HepG2 (cell line): ENCODE data around the gene NEU1. TPM values are rescaled to one million over a fixed set of nuclear protein-coding genes. Genes with fewer than 3 reads are reported as not detected.

Experiments
- HNF4G ChIP-seq, 2 experiments: sonication (generic) in 1 of 2; formaldehyde crosslinking in 1 of 2; IDR thresholded peaks; 2 replicates each; pipeline versions ENCODE4 v1.4.0 to v1.6.1; 2011 to 2020; ENCODE audit warnings: borderline replicate concordance in 2 of 2, low read depth in 2 of 2, mild to moderate bottlenecking in 2 of 2, low read length in 1 of 2, missing genetic modification reagents in 1 of 2, moderate library complexity in 1 of 2
- PHB2 ChIP-seq: fragments of 450-650 bp; IDR thresholded peaks from 2 replicates; pipeline ENCODE4 v1.6.1; 2018; ENCODE audit not compliant: partially characterized antibody
- SP1 ChIP-seq, 2 experiments: fragments of 450-650 bp in 1 of 2; sonication (generic) in 1 of 2; formaldehyde crosslinking in 1 of 2; IDR thresholded peaks; 2 replicates each; pipeline versions ENCODE4 v1.4.0 to v1.6.1; 2016 to 2020; ENCODE audit warnings: missing genetic modification reagents in 1 of 2
- THAP11 ChIP-seq: IDR thresholded peaks from 2 replicates; pipeline ENCODE4 v1.6.1; 2016; ENCODE audit warnings: missing biosample characterization, missing genetic modification reagents
- TRAFD1 ChIP-seq: sonication (generic); formaldehyde crosslinking; IDR thresholded peaks from 2 replicates; pipeline ENCODE4 v1.5.1; 2020; ENCODE audit warnings: missing genetic modification reagents, mild to moderate bottlenecking, borderline replicate concordance
- TSC22D2 ChIP-seq: sonication (generic); formaldehyde crosslinking; IDR thresholded peaks from 2 replicates; pipeline ENCODE4 v1.5.1; 2020; ENCODE audit warnings: missing genetic modification reagents, mild to moderate bottlenecking, borderline replicate concordance
- YEATS2 ChIP-seq: sonication (generic); formaldehyde crosslinking; IDR thresholded peaks from 2 replicates; pipeline ENCODE4 v1.4.0; 2020; ENCODE audit warnings: missing genetic modification reagents, borderline replicate concordance
- ZFP37 ChIP-seq: sonication (generic); formaldehyde crosslinking; IDR thresholded peaks from 2 replicates; pipeline ENCODE4 v1.4.0; 2020; ENCODE audit warnings: missing genetic modification reagents, borderline replicate concordance
- ZHX2 ChIP-seq, 2 experiments: sonication (generic) in 1 of 2; formaldehyde crosslinking in 1 of 2; IDR thresholded peaks; 2 replicates each; pipeline versions ENCODE4 v1.6.1 to v1.9.0; 2014 to 2022; ENCODE audit warnings: antibody characterized with exemption in 1 of 2, borderline replicate concordance in 1 of 2, inconsistent platforms in 1 of 2, low read depth in 1 of 2, missing genetic modification reagents in 1 of 2
- ZNF207 ChIP-seq: fragments of 450-650 bp; IDR thresholded peaks from 2 replicates; pipeline ENCODE4 v1.6.1; 2016; ENCODE audit warnings: antibody characterized with exemption, borderline replicate concordance
- ZNF563 ChIP-seq: sonication (generic); formaldehyde crosslinking; IDR thresholded peaks from 2 replicates; pipeline ENCODE4 v1.8.0; 2022; ENCODE audit warnings: mild to moderate bottlenecking, moderate library complexity, missing genetic modification reagents
- ZNF564 ChIP-seq: sonication (generic); formaldehyde crosslinking; IDR thresholded peaks from 2 replicates; pipeline ENCODE4 v1.8.1; 2023; ENCODE audit warnings: mild to moderate bottlenecking, missing genetic modification reagents
- ZNF674 ChIP-seq: sonication (generic); formaldehyde crosslinking; IDR thresholded peaks from 2 replicates; pipeline ENCODE4 v1.5.0; 2020; ENCODE audit warnings: low read depth, mild to moderate bottlenecking, missing genetic modification reagents
- ZNF724P ChIP-seq: sonication (generic); formaldehyde crosslinking; IDR thresholded peaks from 2 replicates; pipeline ENCODE4 v1.8.0; 2022; ENCODE audit warnings: missing genetic modification reagents, borderline replicate concordance
- polyA plus RNA-seq, 8 experiments: library from polyadenylated mRNA; depleted of rRNA in 3 of 8; stranded (reverse) in 7 of 8; unstranded in 1 of 8; fragments of >200 nt; fragmentation: Illumina TruSeq in 4 of 8; extraction: Trizol in 4 of 8; gene quantifications; 2 replicates each; pipeline versions ENCODE4 v1.2.1 to v1.2.3, GENCODE V29; 2011 to 2016; ENCODE audit warnings: low read depth in 4 of 8, missing spikeins in 1 of 8, mixed read lengths in 1 of 8; ENCODE audit not compliant: insufficient read depth in 1 of 8
- total RNA-seq, 5 experiments: library from RNA; depleted of rRNA; stranded (reverse); fragments of >200 nt; fragmentation: Illumina TruSeq; extraction: Trizol; gene quantifications; 2 replicates each; pipeline ENCODE4 v1.2.3, GENCODE V29; 2016; ENCODE audit warnings: low read depth in 1 of 5
- TF ChIP-seq, protein P1 (sequence below): sonication (generic); formaldehyde crosslinking; conservative IDR thresholded peaks from 2 replicates; pipeline ENCODE4 v1.4.0; 2020; ENCODE audit warnings: missing genetic modification reagents
- TF ChIP-seq, protein P2 (sequence below): sonication (generic); formaldehyde crosslinking; IDR thresholded peaks from 2 replicates; pipeline ENCODE4 v1.4.0; 2020; ENCODE audit warnings: missing genetic modification reagents; ENCODE audit errors: not compliant biosample characterization

Gene NEU1
- total and polyA plus RNA-seq, 2 of the 13 experiments (the other 11 are each of a cell fraction or from before 2014, with no cell fraction given): 215 to 297 TPM

- TF ChIP-seq ZNF563 (CRISPR knock-in tag): peak; percentile 71; the same call in 1 of the 2 replicates
- TF ChIP-seq TSC22D2 (CRISPR knock-in tag): peak; percentile 40; the same call in 1 of the 2 replicates
- TF ChIP-seq ZNF564 (CRISPR knock-in tag): no peak
- no peak for TF ChIP-seq ZNF674 (CRISPR knock-in tag)
- TF ChIP-seq, protein P1, sequence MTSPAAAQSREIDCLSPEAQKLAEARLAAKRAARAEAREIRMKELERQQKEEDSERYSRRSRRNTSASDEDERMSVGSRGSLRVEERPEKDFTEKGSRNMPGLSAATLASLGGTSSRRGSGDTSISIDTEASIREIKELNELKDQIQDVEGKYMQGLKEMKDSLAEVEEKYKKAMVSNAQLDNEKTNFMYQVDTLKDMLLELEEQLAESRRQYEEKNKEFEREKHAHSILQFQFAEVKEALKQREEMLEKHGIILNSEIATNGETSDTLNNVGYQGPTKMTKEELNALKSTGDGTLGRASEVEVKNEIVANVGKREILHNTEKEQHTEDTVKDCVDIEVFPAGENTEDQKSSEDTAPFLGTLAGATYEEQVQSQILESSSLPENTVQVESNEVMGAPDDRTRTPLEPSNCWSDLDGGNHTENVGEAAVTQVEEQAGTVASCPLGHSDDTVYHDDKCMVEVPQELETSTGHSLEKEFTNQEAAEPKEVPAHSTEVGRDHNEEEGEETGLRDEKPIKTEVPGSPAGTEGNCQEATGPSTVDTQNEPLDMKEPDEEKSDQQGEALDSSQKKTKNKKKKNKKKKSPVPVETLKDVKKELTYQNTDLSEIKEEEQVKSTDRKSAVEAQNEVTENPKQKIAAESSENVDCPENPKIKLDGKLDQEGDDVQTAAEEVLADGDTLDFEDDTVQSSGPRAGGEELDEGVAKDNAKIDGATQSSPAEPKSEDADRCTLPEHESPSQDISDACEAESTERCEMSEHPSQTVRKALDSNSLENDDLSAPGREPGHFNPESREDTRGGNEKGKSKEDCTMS: no peak
- TF ChIP-seq HNF4G (IDR thresholded peaks at IDR 0.05; ENCODE audit: borderline replicate concordance, low read depth, low read length): no peak
- TF ChIP-seq HNF4G (CRISPR knock-in tag; IDR thresholded peaks at IDR 0.05; ENCODE audit: borderline replicate concordance, low read depth): no peak
- 0 out of 2 replicates have a peak, but pooled peaks have one; percentile 39 for TF ChIP-seq TRAFD1 (CRISPR knock-in tag)
- no peak for TF ChIP-seq PHB2
- no peak for TF ChIP-seq ZNF207
- peak; percentile 55; the same call in 1 of the 2 replicates for TF ChIP-seq THAP11
- TF ChIP-seq ZFP37: no peak
- TF ChIP-seq ZHX2 (IDR thresholded peaks at IDR 0.05; ENCODE audit: low read depth): no peak
- TF ChIP-seq ZHX2 (CRISPR knock-in tag; IDR thresholded peaks at IDR 0.05; ENCODE audit: borderline replicate concordance): no peak
- TF ChIP-seq SP1 (IDR thresholded peaks at IDR 0.05): no peak
- TF ChIP-seq SP1 (CRISPR knock-in tag; IDR thresholded peaks at IDR 0.05): no peak
- no peak; the same call in 1 of the 2 replicates for TF ChIP-seq YEATS2 (CRISPR knock-in tag)
- no peak for TF ChIP-seq ZNF724P (CRISPR knock-in tag)
- TF ChIP-seq, protein P2, sequence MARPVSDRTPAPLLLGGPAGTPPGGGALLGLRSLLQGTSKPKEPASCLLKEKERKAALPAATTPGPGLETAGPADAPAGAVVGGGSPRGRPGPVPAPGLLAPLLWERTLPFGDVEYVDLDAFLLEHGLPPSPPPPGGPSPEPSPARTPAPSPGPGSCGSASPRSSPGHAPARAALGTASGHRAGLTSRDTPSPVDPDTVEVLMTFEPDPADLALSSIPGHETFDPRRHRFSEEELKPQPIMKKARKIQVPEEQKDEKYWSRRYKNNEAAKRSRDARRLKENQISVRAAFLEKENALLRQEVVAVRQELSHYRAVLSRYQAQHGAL: peak; percentile 49
These were observed 47.4 kb downstream of the NEU1 start, which contains the start of the genes HSPA1A and HSPA1L (continued) for GRCh38 chr6:31815025-31815838.
